K562 (cell line): ENCODE data around the gene IGF1R. TPM values are rescaled to one million over a fixed set of nuclear protein-coding genes. Genes with fewer than 3 reads are reported as not detected.

Experiments
- ATAC-seq: fragments of 200-7000 bp; cut with Tn5 transposase; 3 replicates; pipeline ENCODE4 v1.9.1; 2020; ENCODE audit warnings: moderate library complexity
- BruUV-seq: library from RNA; stranded (reverse); fragments of 400-500 nt; replicated peaks from 2 replicates; lab custom pipeline; 2021; lab: Mats Ljungman, UMichigan
- CTCF ChIA-PET: fragments of 300-600 bp; formaldehyde crosslinking; extraction: SDS; loops from one replicate; lab custom pipeline; 2021; ENCODE audit warnings: low intra/inter-chr PET ratio; lab: Yijun Ruan, JAX
- POLR2A ChIA-PET: fragments of 300-600, 350-650 bp; sonication (Branson Sonifier 250); formaldehyde crosslinking; extraction: SDS; loops from one replicate; lab custom pipeline; 2021; ENCODE audit warnings: antibody characterized with exemption, inconsistent platforms; lab: Yijun Ruan, JAX
- DNase-seq, 4 experiments: peaks; one replicate each; pipeline versions ENCODE4 v3.0.0 to v3.0.0-alpha.2; 2011 to 2018; ENCODE audit warnings: low spot score in 3 of 4, mixed read lengths in 3 of 4; ENCODE audit errors: extremely low read depth in 1 of 4
- FAIRE-seq: peaks from 2 replicates; lab custom pipeline; 2011; peaks lifted over from hg19 to GRCh38; lab: Jason Lieb, UNC
- H2AFZ ChIP-seq: 2 replicates; pipeline ENCODE4 v1.6.0; 2011; ENCODE audit warnings: low read depth, low read length, control low read depth, inconsistent platforms
- H3K27ac ChIP-seq: fragments of 200-600 bp; 3 replicates; pipeline ENCODE4 v1.8.0; 2011; ENCODE audit warnings: low read depth, mild to moderate bottlenecking, control low read depth, inconsistent platforms, low read length, moderate library complexity, mixed read lengths; ENCODE audit errors: extremely low read depth
- H3K27me3 ChIP-seq, 2 experiments: fragments of 300-600 bp in 1 of 2; 2 replicates in 1 of 2; 3 replicates in 1 of 2; pipeline versions ENCODE4 v1.6.0 to v1.8.0; 2011; ENCODE audit warnings: inconsistent platforms in 2 of 2, low read length in 2 of 2, mild to moderate bottlenecking in 1 of 2, mixed read lengths in 1 of 2, moderate library complexity in 1 of 2; ENCODE audit not compliant: control insufficient read depth in 2 of 2, insufficient read depth in 2 of 2
- H3K36me3 ChIP-seq: fragments of 300-600 bp; 3 replicates; pipeline ENCODE4 v1.8.0; 2011; ENCODE audit warnings: mild to moderate bottlenecking, low read length, inconsistent platforms; ENCODE audit not compliant: control insufficient read depth, insufficient read depth
- H3K4me1 ChIP-seq, 2 experiments: fragments of 200-600 bp in 1 of 2; replicated peaks in 1 of 2; 2 replicates in 1 of 2; 3 replicates in 1 of 2; pipeline versions ENCODE4 v1.5.1 to v1.8.0; 2011; ENCODE audit warnings: inconsistent platforms in 2 of 2, low read length in 2 of 2, mild to moderate bottlenecking in 1 of 2, mixed read lengths in 1 of 2, moderate library complexity in 1 of 2; ENCODE audit not compliant: control insufficient read depth in 2 of 2, insufficient read depth in 2 of 2
- H3K4me2 ChIP-seq: 2 replicates; pipeline ENCODE4 v1.6.1; 2011; ENCODE audit warnings: low read length, control low read depth, inconsistent platforms, mixed read lengths; ENCODE audit not compliant: insufficient read depth
- H3K4me3 ChIP-seq: fragments of 200-600 bp; sonication (generic), shearing (Covaris generic); 2 replicates; pipeline ENCODE4 v1.5.1; 2016; ENCODE audit warnings: control low read depth, inconsistent platforms
- H3K79me2 ChIP-seq: fragments of 200-600 bp; 3 replicates; pipeline ENCODE4 v1.8.0; 2011; ENCODE audit warnings: low read length, inconsistent platforms; ENCODE audit not compliant: control insufficient read depth, insufficient read depth
- H3K9ac ChIP-seq, 2 experiments: 2 replicates each; pipeline versions ENCODE4 v1.6.0 to v1.6.1; 2011; ENCODE audit warnings: low read depth in 2 of 2, low read length in 2 of 2, control low read depth in 1 of 2, inconsistent platforms in 1 of 2, mild to moderate bottlenecking in 1 of 2, mixed read lengths in 1 of 2; ENCODE audit not compliant: insufficient read depth in 1 of 2
- H3K9me1 ChIP-seq: one replicate; pipeline ENCODE4 v1.6.0; 2011; ENCODE audit warnings: inconsistent platforms, mild to moderate bottlenecking, low read length, moderate library complexity; ENCODE audit not compliant: control insufficient read depth, insufficient read depth
- H3K9me3 ChIP-seq: replicated peaks from 2 replicates; pipeline ENCODE4 v1.5.1; 2011; ENCODE audit warnings: low read depth, low read length, inconsistent platforms; ENCODE audit not compliant: control insufficient read depth, insufficient read depth
- H4K20me1 ChIP-seq: replicated peaks from 2 replicates; pipeline ENCODE4 v1.6.1; 2011; ENCODE audit warnings: low read length, inconsistent platforms, mixed read lengths; ENCODE audit not compliant: control insufficient read depth, insufficient read depth
- CCAR2 ChIP-seq: fragments of 200-400 bp; formaldehyde crosslinking; IDR thresholded peaks from 2 replicates; pipeline ENCODE4 v1.6.1; 2017; ENCODE audit warnings: mild to moderate bottlenecking, low read depth, low read length
- CEBPB ChIP-seq: fragments of 450-650 bp; IDR thresholded peaks from 2 replicates; pipeline ENCODE4 v1.6.1; 2016; ENCODE audit warnings: missing genetic modification characterization, missing compliant biosample characterization
- FOXM1 ChIP-seq, 2 experiments: fragments of 450-650 bp in 1 of 2; sonication (generic) in 1 of 2; formaldehyde crosslinking in 1 of 2; IDR thresholded peaks; 2 replicates each; pipeline versions ENCODE4 v1.6.1 to v1.9.0; 2017 to 2022; ENCODE audit warnings: low read depth in 2 of 2, mild to moderate bottlenecking in 2 of 2, missing genetic modification reagents in 1 of 2, moderate library complexity in 1 of 2
- HDAC3 ChIP-seq: fragments of 450-650 bp; IDR thresholded peaks from 2 replicates; pipeline ENCODE4 v1.6.1; 2018; ENCODE audit warnings: borderline replicate concordance, mild to moderate bottlenecking, moderate library complexity; ENCODE audit not compliant: partially characterized antibody
- MAX ChIP-seq: sonication (generic); formaldehyde crosslinking; IDR thresholded peaks from 2 replicates; pipeline ENCODE4 v1.9.0; 2022; ENCODE audit warnings: mild to moderate bottlenecking, missing genetic modification reagents
- PHF20 ChIP-seq: fragments of 450-650 bp; IDR thresholded peaks from 2 replicates; pipeline ENCODE4 v1.6.1; 2018; ENCODE audit not compliant: partially characterized antibody
- POLR2A ChIP-seq: fragments of 450-650 bp; conservative IDR thresholded peaks from 2 replicates; pipeline ENCODE4 v1.6.1; 2016
- PURB ChIP-seq: sonication (generic); formaldehyde crosslinking; IDR thresholded peaks from 2 replicates; pipeline ENCODE4 v1.9.0; 2021; ENCODE audit warnings: low read depth, mild to moderate bottlenecking, missing genetic modification reagents
- RBM39 ChIP-seq: fragments of 200-400 bp; formaldehyde crosslinking; optimal IDR thresholded peaks from 2 replicates; pipeline ENCODE3; 2018; ENCODE audit warnings: low read depth, low read length
- RCOR1 ChIP-seq, 2 experiments: IDR thresholded peaks; 2 replicates each; pipeline ENCODE4 v1.6.1; 2012; ENCODE audit warnings: low read depth in 2 of 2, low read length in 2 of 2, borderline replicate concordance in 1 of 2, improper control_type of control experiment in 1 of 2
- SMARCE1 ChIP-seq: fragments of 450-650 bp; IDR thresholded peaks from 2 replicates; pipeline ENCODE4 v1.7.1; 2016; ENCODE audit warnings: mild to moderate bottlenecking
- TCF15 ChIP-seq: fragments of 250-450 bp; sonication (Bioruptor Pico); IDR thresholded peaks from 2 replicates; pipeline ENCODE4 v1.8.0; 2022; ENCODE audit warnings: moderate library complexity, mild to moderate bottlenecking, inconsistent platforms
- TOE1 ChIP-seq, 2 experiments: fragments of 450-650 bp in 1 of 2; sonication (generic) in 1 of 2; formaldehyde crosslinking in 1 of 2; IDR thresholded peaks; 2 replicates each; pipeline versions ENCODE4 v1.7.1 to v1.8.0; 2016 to 2022; ENCODE audit warnings: borderline replicate concordance in 2 of 2, mild to moderate bottlenecking in 2 of 2, antibody characterized with exemption in 1 of 2, inconsistent platforms in 1 of 2, low read depth in 1 of 2, missing genetic modification reagents in 1 of 2, moderate library complexity in 1 of 2
- YY1 ChIP-seq, 3 experiments: IDR thresholded peaks; 2 replicates each; pipeline ENCODE4 v1.6.1; 2011; ENCODE audit warnings: low read length in 2 of 3, mild to moderate bottlenecking in 2 of 3, moderate library complexity in 2 of 3, borderline replicate concordance in 1 of 3, control low read depth in 1 of 3, low read depth in 1 of 3; ENCODE audit not compliant: insufficient read depth in 3 of 3, insufficient replicate concordance in 2 of 3, control insufficient read depth in 1 of 3, insufficient read length in 1 of 3; ENCODE audit errors: extremely low read depth in 1 of 3
- ZNF274 ChIP-seq: IDR thresholded peaks from 2 replicates; pipeline ENCODE4 v1.6.1; 2011; ENCODE audit warnings: low read depth, mild to moderate bottlenecking, low read length, moderate library complexity, borderline replicate concordance
- ZNF518B ChIP-seq: fragments of 250-450 bp; sonication (Bioruptor Pico); IDR thresholded peaks from 2 replicates; pipeline ENCODE4 v1.5.0; 2021; ENCODE audit warnings: mild to moderate bottlenecking, moderate library complexity
- ZNF589 ChIP-seq: fragments of 200-800 bp; sonication (Bioruptor generic); IDR thresholded peaks from 2 replicates; pipeline ENCODE4 v1.6.1; 2016; ENCODE audit warnings: low read depth, missing genetic modification characterization, missing compliant biosample characterization
- ZNF644 ChIP-seq: fragments of 200-800 bp; sonication (Bioruptor generic); IDR thresholded peaks from 2 replicates; pipeline ENCODE4 v1.6.1; 2016; ENCODE audit warnings: low read depth, missing genetic modification characterization, missing compliant biosample characterization
- WGBS: fragments of 100-300 bp; shearing (Covaris generic); methylation state at CpG from one replicate; pipeline ENCODE4 v1.1.6; 2016; ENCODE audit warnings: low coverage, mixed read lengths; ENCODE audit not compliant: insufficient coverage; ENCODE audit errors: missing lambda C conversion rate; 5-methylcytosine and 5-hydroxymethylcytosine counted together
- in situ Hi-C: fragments of 300-500 bp; cut with MboI; formaldehyde crosslinking; loops from 4 replicates; pipeline ENCODE4 v1.15.0; 2018; ENCODE audit warnings: inconsistent platforms, mixed read lengths
- intact Hi-C: fragments of 100-400 bp; cut with micrococcal nuclease; formaldehyde crosslinking; loops from 2 replicates; pipeline ENCODE4 v1.14.2; 2022
- polyA plus RNA-seq, 8 experiments: library from polyadenylated mRNA; depleted of rRNA in 4 of 8; stranded (reverse) in 5 of 8; unstranded in 3 of 8; fragments of >200 nt; fragmentation: Nextera tagmentation in 2 of 8; fragmentation: Illumina TruSeq in 1 of 8; extraction: Ambion mirVana in 2 of 8; extraction: Trizol in 1 of 8; gene quantifications; 2 replicates each; pipeline versions ENCODE4 v1.2.1 to v1.2.3, GENCODE V29; 2011 to 2014; ENCODE audit warnings: inconsistent platforms in 1 of 8, missing spikeins in 1 of 8
- total RNA-seq, 7 experiments: library from RNA; depleted of rRNA in 6 of 7; stranded (reverse); fragments of >200 nt in 6 of 7; fragmentation: Illumina TruSeq in 2 of 7; extraction: Trizol in 2 of 7; gene quantifications; 2 replicates each; pipeline versions ENCODE4 v1.2.1 to v1.2.3, GENCODE V29; 2011 to 2021; ENCODE audit warnings: low replicate concordance in 1 of 7

The IGF1R gene
- total and polyA plus RNA-seq, 9 of the 15 experiments (the other 6 are each of a cell fraction or from before 2014, with no cell fraction given): 0.35 to 8.0 (median 1.6) TPM

- Histone ChIP-seq H3K4me1 (no peaks in the 10 kb centered on the region), H3K9me1 (no peaks in the 10 kb centered on the region), H3K9ac (no peak overlapping the region), H4K20me1 (peaks cover 31% of the 10 kb centered on the region), H3K4me2 (no peak overlapping the region), H3K27ac (no peak overlapping the region), H3K4me3 (no peak overlapping the region), H3K36me3 (no peaks in the 10 kb centered on the region), H2AFZ (no peak overlapping the region), H3K9me3 (no peaks in the 10 kb centered on the region), H3K79me2 (no peaks in the 10 kb centered on the region), H3K27me3 (peaks cover 5 to 42% of the 10 kb centered on the region in 2 experiments; a peak in 3 of 5 replicates)
- 0% methylated on average over 2 of the region's 2 CpGs for WGBS
- BruUV-seq: no TSS peak
- intact Hi-C loops: no loop called here
- no peak for ATAC-seq
- no peak for FAIRE-seq
- POLR2A ChIA-PET: interaction anchor here (0.5 kb wide), 1 partner anchor 16 kb away, joined by 3 read pairs; no protein-coding TSS in a partner anchor
- in situ Hi-C loops: no loop called here
- DNase-seq: no peak
- CTCF ChIA-PET: no interaction called here
- TF ChIP-seq CEBPB (no peak), CCAR2 (no peak), PURB (CRISPR knock-in tag) (no peak), YY1 (IDR thresholded peaks at IDR 0.05; ENCODE audit: borderline replicate concordance in 1 of 3, control insufficient read depth in 1 of 3, extremely low read depth in 1 of 3, insufficient read depth in 3 of 3, insufficient read length in 1 of 3, insufficient replicate concordance in 2 of 3, low read depth in 1 of 3, low read length in 2 of 3) (no peak), MAX (CRISPR knock-in tag) (no peak), ZNF644 (no peak), ZNF274 (no peak), TOE1 (IDR thresholded peaks at IDR 0.05; ENCODE audit: borderline replicate concordance) (no peak), TOE1 (CRISPR knock-in tag; IDR thresholded peaks at IDR 0.05; ENCODE audit: borderline replicate concordance, low read depth) (no peak), RCOR1 (IDR thresholded peaks at IDR 0.05; ENCODE audit: borderline replicate concordance in 1 of 2, low read depth in 2 of 2, low read length in 2 of 2) (no peak), ZNF589 (CRISPR knock-in tag) (no peak), RBM39 (no peak), SMARCE1 (no peak), FOXM1 (IDR thresholded peaks at IDR 0.05; ENCODE audit: low read depth) (no peak), FOXM1 (CRISPR knock-in tag; IDR thresholded peaks at IDR 0.05; ENCODE audit: low read depth) (no peak), PHF20 (no peak), TCF15 (CRISPR knock-in tag) (no peak), ZNF518B (CRISPR knock-in tag) (no peak), POLR2A (no peak), HDAC3 (no peak)
Observed at GRCh38 chr15:98698792-98699191, 50.5 kb downstream of the IGF1R start.
